ENCODE measurements around the gene NKX6-1.

DNA sequence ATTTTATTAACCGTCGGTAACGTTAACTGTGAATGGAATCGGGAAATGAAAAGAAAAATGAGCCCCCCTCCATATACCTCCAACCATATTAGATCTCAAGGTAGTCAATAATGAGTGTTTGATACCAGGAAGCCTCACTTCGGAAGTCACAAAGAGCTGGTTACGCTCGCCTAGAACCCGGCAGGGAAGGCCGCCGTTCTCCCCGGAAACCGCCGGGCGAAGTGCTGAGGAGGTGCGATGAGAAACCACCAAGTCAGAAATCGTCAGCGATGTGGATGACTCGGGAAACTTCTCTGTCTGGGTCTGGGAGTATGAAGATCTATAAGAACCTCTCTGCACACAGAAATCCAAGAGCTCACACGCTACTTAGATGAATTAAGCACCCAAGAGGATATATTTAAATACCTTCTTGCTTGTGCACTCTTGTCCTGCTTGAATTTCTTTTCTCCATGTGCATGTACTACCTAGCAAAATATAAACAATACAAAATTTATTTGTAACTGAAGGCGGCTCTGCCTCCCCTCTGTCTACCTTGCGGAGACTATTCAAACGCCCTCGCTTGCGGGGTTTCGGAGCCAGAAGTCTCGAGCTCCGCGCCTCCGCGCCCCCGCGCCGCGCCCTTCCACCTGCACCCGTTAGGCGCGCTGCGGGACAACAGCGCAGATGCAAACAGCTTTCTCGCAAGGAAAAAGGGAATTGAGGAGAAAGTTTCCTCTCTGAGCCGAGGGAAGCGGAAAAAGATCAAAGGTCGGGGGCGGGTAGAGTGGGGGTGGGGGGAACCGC lies 17.8 kb downstream of the NKX6-1 start:
- TF ChIP-seq POLR2AphosphoS5 (IDR thresholded peaks at IDR 0.05; ENCODE audit: borderline replicate concordance, low read depth, low read length) (no peak), EZH2 (IDR thresholded peaks at IDR 0.05) (no peak), FOXP2 (optimal IDR thresholded peaks at IDR 0.05; ENCODE audit: control extremely low read depth, extremely low read length, insufficient read depth) (no peak)
